CD4-positive, alpha-beta T cell treated with Interleukin-6 for 4 hours (primary cell): ENCODE data around the gene KRTAP4-8.
"Not testable (repeated sequence)": the region's sequence is repeated elsewhere in the genome, so short reads cannot be mapped to it uniquely, and the experiment has no call there.

Experiments
- DNase-seq: peaks from one replicate; pipeline ENCODE4 v3.0.0-alpha.2; 2020; ENCODE audit warnings: mixed read lengths

The KRTAP4-8 gene

GRCh38 chr17:41098042-41098441, at the start of gene KRTAP4-8:
Gene KRTAP4-8 (minus strand): TSS chr17:41098142. CDS start chr17:41098084, 58 bp downstream.
- no peak for DNase-seq

GRCh38 chr17:41145261-41145660, 47.3 kb upstream of the KRTAP4-8 start:
- no peak for DNase-seq

DNA sequence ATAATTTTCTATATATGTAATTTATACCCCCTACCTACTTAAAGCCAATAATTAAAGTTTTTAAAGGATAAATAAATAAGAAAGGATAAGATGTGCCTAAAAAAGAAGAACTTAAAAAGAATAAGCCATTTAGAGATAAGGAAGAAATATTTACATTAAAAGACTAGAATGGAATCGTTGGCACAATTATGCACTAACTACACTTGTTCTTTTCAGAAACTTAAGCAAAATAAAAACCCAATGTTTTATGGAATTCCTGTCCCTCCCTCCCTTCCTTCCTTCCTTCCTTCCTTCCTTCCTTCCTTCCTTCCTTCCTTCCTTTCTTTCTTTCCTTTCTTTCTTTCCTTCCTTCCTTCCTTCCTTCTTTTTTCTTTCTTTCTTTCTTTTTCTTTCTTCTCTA, 46.9 kb upstream of the KRTAP4-8 start:
- no peak for DNase-seq

GRCh38 chr17:41141361-41141760, 43.4 kb upstream of the KRTAP4-8 start:
- no peak for DNase-seq

- DNase-seq, result no peak
Measured at GRCh38 chr17:41140360-41141131, 42.6 kb upstream of the KRTAP4-8 start, which contains the start of gene KRTAP4-6. Gene KRTAP4-6 (minus strand): TSS chr17:41140544. CDS start chr17:41140487, 57 bp downstream.

- DNase-seq, result not testable (repeated sequence)
Measured at GRCh38 chr17:41139865-41140264, 41.9 kb upstream of the KRTAP4-8 start.

DNA sequence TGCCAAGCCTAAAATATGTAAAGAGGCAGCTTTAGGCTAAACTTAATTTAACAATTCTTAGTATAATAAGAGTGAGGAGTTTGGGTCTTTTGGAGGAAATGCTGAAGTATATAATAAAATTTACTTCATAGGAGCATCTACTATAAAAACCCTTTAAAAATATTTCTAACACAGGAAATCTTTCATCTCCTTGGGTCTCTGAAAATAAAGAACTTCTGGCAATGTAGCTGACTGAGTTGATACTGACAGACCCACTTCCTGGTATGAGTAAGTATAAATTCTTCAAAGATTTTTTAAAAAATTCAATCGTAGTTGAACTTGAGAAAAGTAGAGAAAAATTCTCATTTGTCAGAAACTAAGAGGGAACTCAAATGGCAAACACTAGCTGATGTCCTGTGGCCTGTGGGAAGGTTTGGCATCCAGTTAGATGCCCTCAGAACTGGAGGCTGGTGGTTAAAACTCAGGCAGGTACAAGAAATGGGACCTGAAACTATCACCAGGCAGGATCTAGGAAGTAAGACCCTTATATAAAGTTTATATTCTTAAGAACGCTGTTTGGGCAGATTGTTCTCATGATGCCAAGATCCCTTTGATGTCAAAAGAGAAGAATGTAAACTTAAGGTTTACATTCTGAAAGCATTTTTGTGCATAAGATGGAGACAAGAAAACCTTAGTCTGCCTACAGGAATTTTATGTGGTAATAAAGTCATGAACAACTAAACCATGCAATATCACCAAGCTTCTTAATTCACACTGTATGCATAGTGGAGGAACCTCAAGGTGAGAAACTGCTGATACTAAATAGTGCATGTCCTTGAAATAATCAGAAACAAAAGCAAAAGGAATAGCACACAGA, 36.2 kb upstream of the KRTAP4-8 start:
- DNase-seq, result no peak

DNA sequence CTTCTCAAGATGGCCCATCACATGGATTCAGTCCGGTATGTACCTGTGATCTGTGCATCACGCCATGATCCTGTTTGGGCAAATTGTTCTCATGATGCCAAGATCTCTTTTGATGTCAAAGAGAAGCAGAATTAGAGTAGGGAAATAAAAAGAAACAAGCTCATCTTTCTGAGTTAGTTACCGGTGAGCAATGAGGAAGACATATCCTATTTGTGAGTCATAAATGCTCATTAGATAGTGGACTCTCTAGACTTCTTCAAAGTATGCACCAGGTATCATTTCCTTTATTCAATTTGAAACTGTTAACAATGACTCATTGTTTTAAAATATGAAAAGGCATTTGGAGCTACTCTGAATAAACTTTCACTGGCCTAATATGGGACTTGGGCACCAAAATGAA, 34.0 kb upstream of the KRTAP4-8 start:
- no peak for DNase-seq

DNA sequence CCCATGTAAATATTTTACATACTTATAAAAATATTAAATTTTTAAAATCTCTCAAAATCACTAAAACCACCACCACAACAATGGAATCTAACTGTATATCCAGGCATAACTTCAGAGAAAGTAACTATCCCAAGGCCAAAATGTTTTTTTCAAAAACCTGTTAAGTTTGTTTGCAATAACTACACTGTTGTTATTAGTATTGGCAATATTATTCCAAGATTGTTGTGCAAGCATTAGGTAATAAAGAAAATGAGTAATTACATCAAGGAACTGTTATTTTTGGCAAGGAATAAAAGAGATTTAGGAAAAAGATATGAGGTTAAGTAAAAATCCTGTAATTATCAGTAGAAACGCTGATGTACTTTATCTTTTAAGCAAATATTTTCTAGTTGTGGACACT, 29.4 kb upstream of the KRTAP4-8 start:
- DNase-seq, result no peak

DNA sequence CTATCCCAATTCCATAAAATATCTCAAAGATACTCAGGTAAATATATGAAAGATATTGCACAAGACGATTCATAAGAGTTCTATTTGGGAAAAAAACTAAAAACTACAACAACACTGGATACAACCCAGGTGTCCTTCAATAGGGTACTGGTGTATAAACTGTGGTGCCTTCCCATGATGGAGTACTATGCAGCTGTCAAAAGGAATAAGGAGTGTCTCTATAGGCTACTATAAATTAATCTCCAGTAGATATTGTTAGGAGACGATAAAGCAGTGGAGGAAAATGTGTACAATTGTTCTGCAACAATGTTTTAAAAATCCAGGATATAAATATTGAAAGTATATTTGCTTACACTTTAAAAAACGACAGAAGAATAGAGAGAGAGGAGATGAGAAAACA, 28.5 kb upstream of the KRTAP4-8 start:
- DNase-seq, result no peak

- DNase-seq, result no peak
Measured at GRCh38 chr17:41125064-41125463, 27.1 kb upstream of the KRTAP4-8 start.

GRCh38 chr17:41123991-41124371, 26.0 kb upstream of the KRTAP4-8 start, which contains the start of gene KRTAP4-12:
Gene KRTAP4-12 (minus strand): TSS chr17:41124182. CDS start chr17:41124122, 60 bp downstream.
- not testable (repeated sequence) for DNase-seq

DNA sequence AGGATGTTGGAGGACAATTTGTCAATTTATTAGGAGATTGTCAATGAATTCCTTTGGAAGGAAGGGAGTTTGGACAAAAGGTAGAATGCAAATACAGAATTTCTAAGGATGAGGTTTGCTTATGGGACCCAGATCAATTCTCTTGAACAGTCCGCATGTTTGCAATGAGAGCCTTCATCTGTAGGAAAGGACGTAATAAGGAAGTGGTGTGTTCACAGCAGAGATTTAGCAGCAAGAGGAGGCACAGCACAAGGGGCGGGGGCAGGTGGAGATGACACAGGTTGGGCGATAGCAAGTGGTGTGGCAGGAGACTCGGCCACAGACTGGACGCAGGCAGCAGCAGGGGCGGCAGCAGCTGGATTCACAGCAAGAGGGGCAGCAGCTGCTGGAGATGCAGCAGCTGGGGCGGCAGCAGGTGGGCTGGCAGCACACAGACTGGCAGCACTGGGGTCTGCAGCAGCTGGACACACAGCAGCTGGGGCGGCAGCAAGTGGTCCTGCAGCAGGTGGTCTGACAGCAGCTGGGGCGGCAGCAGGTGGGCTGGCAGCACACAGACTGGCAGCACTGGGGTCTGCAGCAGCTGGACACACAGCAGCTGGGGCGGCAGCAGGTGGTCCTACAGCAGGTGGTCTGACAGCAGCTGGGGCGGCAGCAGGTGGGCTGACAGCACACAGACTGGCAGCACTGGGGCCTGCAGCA, 25.5 kb upstream of the KRTAP4-8 start:
- peak; percentile 7 for DNase-seq

GRCh38 chr17:41121742-41122141, 23.8 kb upstream of the KRTAP4-8 start:
- no peak for DNase-seq

GRCh38 chr17:41119696-41120690, 22.1 kb upstream of the KRTAP4-8 start:
- peak; percentile 12 for DNase-seq

GRCh38 chr17:41118721-41119120, 20.8 kb upstream of the KRTAP4-8 start:
- DNase-seq, result no peak

GRCh38 chr17:41117846-41118386, 20.0 kb upstream of the KRTAP4-8 start, which contains the start of gene KRTAP4-11:
Gene KRTAP4-11 (minus strand): TSS chr17:41118373. CDS start chr17:41118315, 58 bp downstream.
- DNase-seq, result not testable (repeated sequence)

DNA sequence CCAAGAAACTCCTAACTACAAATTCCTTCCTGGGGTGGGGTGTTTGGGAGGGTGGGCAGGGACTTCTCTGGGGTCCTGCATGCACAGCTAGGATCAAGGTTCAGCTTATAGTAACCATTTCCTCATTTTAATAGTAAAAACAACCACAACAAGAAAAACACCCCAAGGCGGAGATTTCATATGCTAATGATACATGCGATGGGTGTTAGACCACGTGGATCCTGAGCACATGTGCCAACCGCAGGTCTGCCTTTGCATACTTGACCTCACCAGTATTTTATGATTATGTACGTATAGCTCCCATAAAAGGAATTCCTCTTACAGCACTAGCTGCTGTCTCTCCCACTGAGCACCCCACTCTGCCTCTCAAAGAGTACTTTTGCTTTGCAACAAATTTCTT, 18.4 kb upstream of the KRTAP4-8 start:
- no peak for DNase-seq

DNA sequence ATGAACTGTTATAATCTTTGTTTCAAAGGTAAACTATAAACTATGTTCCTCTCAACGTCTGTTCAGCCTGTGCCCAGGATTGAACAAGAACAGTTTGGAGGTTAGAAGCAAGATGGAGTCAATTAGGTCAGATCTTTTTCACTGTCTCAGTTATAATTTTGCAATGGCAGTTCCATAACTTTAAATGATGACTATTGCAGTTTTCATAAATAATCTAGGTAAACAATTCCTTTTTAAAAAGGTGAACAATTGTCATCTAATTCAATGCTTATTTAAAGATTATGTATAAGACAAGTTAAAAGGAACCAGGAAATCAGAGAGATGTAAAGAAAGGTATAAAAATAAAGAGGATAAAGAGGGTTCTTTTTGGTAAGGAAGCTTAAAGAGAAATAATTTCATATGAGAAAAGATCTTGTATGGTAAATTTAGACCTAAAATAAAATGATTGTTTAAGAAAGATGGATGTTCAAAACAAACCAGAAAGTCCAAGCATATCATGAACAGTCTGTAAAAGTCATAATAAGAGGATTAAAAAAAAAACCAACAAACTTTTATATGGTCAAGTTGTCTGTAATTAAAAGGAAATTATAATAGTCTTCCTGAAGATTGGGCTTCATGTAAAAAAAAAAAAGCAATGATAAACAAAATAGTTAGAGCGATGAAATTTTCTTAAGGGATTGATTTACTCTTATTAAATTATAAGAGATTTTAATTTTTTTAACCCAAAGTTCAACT, 13.4 kb upstream of the KRTAP4-8 start:
- no peak for DNase-seq

DNA sequence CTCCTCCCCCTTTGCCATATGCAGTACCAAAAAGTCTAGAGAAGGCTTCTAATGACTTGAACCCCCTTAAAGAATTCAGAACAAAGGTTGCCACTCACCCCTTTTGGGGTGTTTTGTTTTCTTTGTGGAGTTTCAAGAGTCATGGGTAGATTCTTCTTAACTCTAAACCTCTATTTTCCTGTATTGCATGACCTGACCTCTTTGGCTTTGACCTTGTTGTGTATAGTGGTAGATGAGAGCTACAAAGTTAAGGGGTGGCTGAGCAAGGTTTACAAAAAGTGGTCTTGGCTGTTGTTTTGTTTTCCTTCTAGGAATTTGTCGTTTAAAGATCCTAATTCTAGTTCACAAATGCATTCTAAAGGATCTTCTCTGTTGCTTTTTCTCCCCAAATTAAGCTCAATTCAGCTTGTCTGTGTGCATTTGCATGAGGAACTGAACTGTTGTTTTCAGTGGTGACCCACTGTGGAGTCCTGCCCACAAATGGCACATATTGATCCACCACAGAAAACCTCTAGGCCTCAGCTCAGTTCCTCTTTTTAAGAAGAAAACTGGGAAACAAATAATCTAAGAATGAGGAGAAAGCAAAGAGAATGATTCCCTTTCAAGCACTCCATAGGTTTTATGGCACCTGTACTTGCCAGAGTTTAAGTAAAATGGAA, 10.9 kb upstream of the KRTAP4-8 start:
- DNase-seq, result not testable (repeated sequence)
